ENCODE data around the gene SLAMF1. TPM values are rescaled to one million over a fixed set of nuclear protein-coding genes. Genes with fewer than 3 reads are reported as not detected.
A peak's percentile ranks its signal among the peaks of the same experiment; 100 is the strongest.

The SLAMF1 gene
- total RNA-seq, 1 donor from 2014 or later, result not detected

GRCh38 chr1:160618763-160619274, 28.0 kb downstream of the SLAMF1 start:
- DNase-seq (ENCODE audit: low read depth, low spot score), result no peak
- Mint-ChIP-seq H3K27me3 (ENCODE audit: low read depth) (peaks cover 2% of the 10 kb centered on the region), H3K4me1 (no peaks in the 10 kb centered on the region), H3K9me3 (peaks cover 5% of the 10 kb centered on the region), H3K36me3 (ENCODE audit: low read depth) (no peaks in the 10 kb centered on the region), H3K27ac (ENCODE audit: unreplicated experiment) (no peak overlapping the region), H3K4me3 (no peak overlapping the region)
- peak; percentile 54 for TF ChIP-seq CTCF (conservative IDR thresholded peaks at IDR 0.05)

GRCh38 chr1:160618327-160618726, 28.5 kb downstream of the SLAMF1 start:
- Mint-ChIP-seq H3K27ac (ENCODE audit: unreplicated experiment) (no peak overlapping the region), H3K9me3 (peaks cover 5% of the 10 kb centered on the region), H3K36me3 (ENCODE audit: low read depth) (no peaks in the 10 kb centered on the region), H3K4me3 (no peak overlapping the region), H3K4me1 (no peaks in the 10 kb centered on the region), H3K27me3 (ENCODE audit: low read depth) (peaks cover 2% of the 10 kb centered on the region)
- no peak for DNase-seq (ENCODE audit: low read depth, low spot score)
- no peak for TF ChIP-seq CTCF (conservative IDR thresholded peaks at IDR 0.05)

- Mint-ChIP-seq H3K4me1 (no peaks in the 10 kb centered on the region), H3K27ac (ENCODE audit: unreplicated experiment) (no peak overlapping the region), H3K36me3 (ENCODE audit: low read depth) (no peaks in the 10 kb centered on the region), H3K4me3 (no peak overlapping the region), H3K27me3 (ENCODE audit: low read depth) (peaks cover 11% of the 10 kb centered on the region), H3K9me3 (peaks cover 5% of the 10 kb centered on the region)
- TF ChIP-seq CTCF (conservative IDR thresholded peaks at IDR 0.05), result no peak
- DNase-seq (ENCODE audit: low read depth, low spot score), result no peak
Observed at GRCh38 chr1:160615660-160616059, 31.2 kb downstream of the SLAMF1 start.

GRCh38 chr1:160614410-160614809, 32.4 kb downstream of the SLAMF1 start:
- H3K4me1 Mint-ChIP-seq, result no peaks in the 10 kb centered on the region
- H3K27me3 Mint-ChIP-seq (ENCODE audit: low read depth), result peaks cover 11% of the 10 kb centered on the region
- DNase-seq (ENCODE audit: low read depth, low spot score), result no peak
- H3K36me3 Mint-ChIP-seq (ENCODE audit: low read depth), result no peaks in the 10 kb centered on the region
- H3K9me3 Mint-ChIP-seq, result peaks cover 5% of the 10 kb centered on the region
- no peak overlapping the region for H3K27ac Mint-ChIP-seq (ENCODE audit: unreplicated experiment)
- no peak overlapping the region for H3K4me3 Mint-ChIP-seq
- no peak for TF ChIP-seq CTCF (conservative IDR thresholded peaks at IDR 0.05)

- no peaks in the 10 kb centered on the region for H3K36me3 Mint-ChIP-seq (ENCODE audit: low read depth)
- peaks cover 20% of the 10 kb centered on the region for H3K27me3 Mint-ChIP-seq (ENCODE audit: low read depth)
- no peak for TF ChIP-seq CTCF (conservative IDR thresholded peaks at IDR 0.05)
- no peaks in the 10 kb centered on the region for H3K4me1 Mint-ChIP-seq
- H3K4me3 Mint-ChIP-seq, result no peak overlapping the region
- no peak for DNase-seq (ENCODE audit: low read depth, low spot score)
- H3K9me3 Mint-ChIP-seq, result no peaks in the 10 kb centered on the region
- no peak overlapping the region for H3K27ac Mint-ChIP-seq (ENCODE audit: unreplicated experiment)
Observed at GRCh38 chr1:160612613-160613218, 34.1 kb downstream of the SLAMF1 start.

All from neural crest cell (in vitro differentiated cells).